ENCODE measurements around the gene MEN1. TPM values are rescaled to one million over a fixed set of nuclear protein-coding genes. Genes with fewer than 3 reads are reported as not detected.
A peak's percentile ranks its signal among the peaks of the same experiment; 100 is the strongest.

MEN1 gene
- total RNA-seq, 2 donors from 2014 or later: 11.6 to 16.0 TPM

GRCh38 chr11:64763526-64764039, 46.8 kb downstream of the MEN1 start:
- H3K27ac ChIP-seq: peak overlapping the region; percentile 68 to 83
- ATAC-seq (ENCODE audit: insufficient number of reproducible peaks, low FRiP score, low read depth) (no peak), DNase-seq (ENCODE audit: low spot score) (no peak)
- H3K4me1 ChIP-seq (ENCODE audit: control insufficient read depth in 1 of 2, low read depth in 2 of 2): peaks cover 26 to 73% of the 10 kb centered on the region in 2 donors
- no peaks in the 10 kb centered on the region for H3K27me3 ChIP-seq (replicated peaks; ENCODE audit: insufficient read depth)
- H3K9me3 ChIP-seq: no peaks in the 10 kb centered on the region
- TF ChIP-seq CTCF (IDR thresholded peaks at IDR 0.05): no peak
- no peak overlapping the region for H3K4me3 ChIP-seq
- peaks cover 54% of the 10 kb centered on the region for H3K36me3 ChIP-seq

- DNase-seq (ENCODE audit: low spot score): no peak
Measured at GRCh38 chr11:64762674-64763525, 47.5 kb downstream of the MEN1 start.

GRCh38 chr11:64762277-64762673, 48.1 kb downstream of the MEN1 start:
- no peaks in the 10 kb centered on the region for H3K27me3 ChIP-seq (replicated peaks; ENCODE audit: insufficient read depth)
- peak overlapping the region; percentile 68 to 83 for H3K27ac ChIP-seq
- DNase-seq (ENCODE audit: low spot score) (no peak), ATAC-seq (ENCODE audit: insufficient number of reproducible peaks, low FRiP score, low read depth) (no peak)
- H3K36me3 ChIP-seq: peaks cover 41% of the 10 kb centered on the region
- H3K4me3 ChIP-seq: no peak overlapping the region
- peaks cover 26 to 70% of the 10 kb centered on the region in 2 donors for H3K4me1 ChIP-seq (ENCODE audit: control insufficient read depth in 1 of 2, low read depth in 2 of 2)
- TF ChIP-seq CTCF (IDR thresholded peaks at IDR 0.05): no peak
- no peaks in the 10 kb centered on the region for H3K9me3 ChIP-seq

More at GRCh38 chr11:64762674-64763525, 47.5 kb downstream of the MEN1 start:
- Histone ChIP-seq H3K4me1 (ENCODE audit: control insufficient read depth in 1 of 2, low read depth in 2 of 2) (peaks cover 26 to 76% of the 10 kb centered on the region in 2 donors), H3K9me3 (no peaks in the 10 kb centered on the region), H3K36me3 (peaks cover 47% of the 10 kb centered on the region), H3K27ac (peak overlapping the region; percentile 68 to 83), H3K27me3 (replicated peaks; ENCODE audit: insufficient read depth) (no peaks in the 10 kb centered on the region), H3K4me3 (no peak overlapping the region)
- TF ChIP-seq CTCF (IDR thresholded peaks at IDR 0.05): no peak
- ATAC-seq (ENCODE audit: insufficient number of reproducible peaks, low FRiP score, low read depth): no peak

GRCh38 chr11:64760759-64761420, 49.5 kb downstream of the MEN1 start:
- peak overlapping the region; percentile 59 to 83 for H3K27ac ChIP-seq
- no peak overlapping the region for H3K4me3 ChIP-seq
- ATAC-seq (ENCODE audit: insufficient number of reproducible peaks, low FRiP score, low read depth): no peak
- H3K9me3 ChIP-seq: no peaks in the 10 kb centered on the region
- H3K4me1 ChIP-seq (ENCODE audit: control insufficient read depth in 1 of 2, low read depth in 2 of 2): peaks cover 26 to 70% of the 10 kb centered on the region in 2 donors
- peaks cover 30% of the 10 kb centered on the region for H3K36me3 ChIP-seq
- no peak for DNase-seq (ENCODE audit: low spot score)
- H3K27me3 ChIP-seq (replicated peaks; ENCODE audit: insufficient read depth): no peaks in the 10 kb centered on the region
- no peak for TF ChIP-seq CTCF (IDR thresholded peaks at IDR 0.05)

Data from thoracic aorta (tissue), 2 donors.